SK-N-SH treated with all-trans-retinoic acid at 6 μM for 48 hours (cell line): ENCODE data around the gene ARF3.

ENCODE experiments used
- BACH2 ChIP-seq: fragments of 250-450 bp; sonication (Bioruptor Pico); IDR thresholded peaks from 2 replicates; pipeline ENCODE4 v1.9.0; 2021; ENCODE audit warnings: mild to moderate bottlenecking, borderline replicate concordance
- CSRNP3 ChIP-seq: fragments of 250-450 bp; sonication (Bioruptor Pico); IDR thresholded peaks from 2 replicates; pipeline ENCODE4 v1.5.1; 2021; ENCODE audit warnings: mild to moderate bottlenecking, moderate library complexity
- ISL1 ChIP-seq: fragments of 250-450 bp; sonication (Bioruptor Pico); IDR thresholded peaks from 2 replicates; pipeline ENCODE4 v2.1.2; 2022; ENCODE audit warnings: mild to moderate bottlenecking, moderate library complexity
- PATZ1 ChIP-seq: fragments of 250-450 bp; sonication (Bioruptor Pico); IDR thresholded peaks from 2 replicates; pipeline ENCODE4 v1.8.0; 2020; ENCODE audit warnings: mild to moderate bottlenecking, moderate library complexity, borderline replicate concordance
- PPARA ChIP-seq: fragments of 250-450 bp; sonication (Bioruptor Pico); IDR thresholded peaks from 2 replicates; pipeline ENCODE4 v1.5.0; 2020; ENCODE audit warnings: mild to moderate bottlenecking, borderline replicate concordance
- TOX ChIP-seq: fragments of 250-450 bp; sonication (Bioruptor Pico); IDR thresholded peaks from 2 replicates; pipeline ENCODE4 v1.8.0; 2021; ENCODE audit warnings: mild to moderate bottlenecking, moderate library complexity, borderline replicate concordance
- ZFP3 ChIP-seq: fragments of 250-450 bp; sonication (Bioruptor Pico); IDR thresholded peaks from 2 replicates; pipeline ENCODE4 v1.5.0; 2020; ENCODE audit warnings: mild to moderate bottlenecking, moderate library complexity
- ZFP30 ChIP-seq: fragments of 450-650 bp; formaldehyde crosslinking; IDR thresholded peaks from 2 replicates; pipeline ENCODE4 v1.5.0; 2022; ENCODE audit warnings: mild to moderate bottlenecking, moderate library complexity
- ZNF8 ChIP-seq: fragments of 450-650 bp; formaldehyde crosslinking; IDR thresholded peaks from 2 replicates; pipeline ENCODE4 v1.5.0; 2020; ENCODE audit warnings: mild to moderate bottlenecking, moderate library complexity
- TF ChIP-seq, protein P1 (sequence below): fragments of 250-450 bp; sonication (Bioruptor Pico); IDR thresholded peaks from 2 replicates; pipeline ENCODE4 v1.8.0; 2021; ENCODE audit warnings: low read depth, mild to moderate bottlenecking, moderate library complexity, borderline replicate concordance
- TF ChIP-seq, protein P2 (sequence below): fragments of 250-450 bp; sonication (Bioruptor Pico); IDR thresholded peaks from 2 replicates; pipeline ENCODE4 v1.5.0; 2020; ENCODE audit warnings: mild to moderate bottlenecking, moderate library complexity

DNA sequence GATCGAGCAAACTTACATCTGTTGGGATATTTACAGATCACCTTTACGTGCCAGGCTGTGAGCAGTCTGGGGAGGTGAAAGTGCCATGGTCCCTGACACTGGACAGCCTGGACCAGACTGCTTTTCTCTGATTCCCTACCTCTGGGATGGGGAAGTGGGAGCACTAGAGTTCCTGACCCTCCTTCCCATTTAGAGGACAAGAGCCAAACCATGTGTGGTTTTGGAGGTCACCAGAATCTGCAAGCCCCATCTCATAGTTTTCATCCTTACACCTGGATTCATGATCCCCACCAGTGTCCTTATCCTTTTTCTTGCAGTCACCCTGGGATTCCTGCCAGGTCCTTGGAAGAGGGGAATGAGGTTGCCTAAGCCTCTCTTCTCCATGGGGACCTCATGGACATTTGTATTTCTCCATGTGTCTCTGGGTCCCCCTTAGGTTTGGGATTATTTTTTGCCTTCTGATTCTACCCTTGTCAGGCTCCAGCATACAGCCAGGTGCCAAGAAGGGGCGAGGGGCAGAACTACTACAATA, 15.7 kb upstream of the ARF3 start:
- TF ChIP-seq ZNF8 (CRISPR knock-in tag) = no peak
- no peak for TF ChIP-seq ZFP30 (CRISPR knock-in tag)
- no peak for TF ChIP-seq ISL1 (CRISPR knock-in tag)
- TF ChIP-seq TOX (CRISPR knock-in tag) = no peak
- TF ChIP-seq CSRNP3 (CRISPR knock-in tag) = no peak
- TF ChIP-seq BACH2 (CRISPR knock-in tag) = no peak
- no peak for TF ChIP-seq PATZ1 (CRISPR knock-in tag)
- TF ChIP-seq, protein P1, sequence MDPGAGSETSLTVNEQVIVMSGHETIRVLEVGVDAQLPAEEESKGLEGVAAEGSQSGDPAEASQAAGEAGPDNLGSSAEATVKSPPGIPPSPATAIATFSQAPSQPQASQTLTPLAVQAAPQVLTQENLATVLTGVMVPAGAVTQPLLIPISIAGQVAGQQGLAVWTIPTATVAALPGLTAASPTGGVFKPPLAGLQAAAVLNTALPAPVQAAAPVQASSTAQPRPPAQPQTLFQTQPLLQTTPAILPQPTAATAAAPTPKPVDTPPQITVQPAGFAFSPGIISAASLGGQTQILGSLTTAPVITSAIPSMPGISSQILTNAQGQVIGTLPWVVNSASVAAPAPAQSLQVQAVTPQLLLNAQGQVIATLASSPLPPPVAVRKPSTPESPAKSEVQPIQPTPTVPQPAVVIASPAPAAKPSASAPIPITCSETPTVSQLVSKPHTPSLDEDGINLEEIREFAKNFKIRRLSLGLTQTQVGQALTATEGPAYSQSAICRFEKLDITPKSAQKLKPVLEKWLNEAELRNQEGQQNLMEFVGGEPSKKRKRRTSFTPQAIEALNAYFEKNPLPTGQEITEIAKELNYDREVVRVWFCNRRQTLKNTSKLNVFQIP (CRISPR knock-in tag) = no peak
- TF ChIP-seq, protein P2, sequence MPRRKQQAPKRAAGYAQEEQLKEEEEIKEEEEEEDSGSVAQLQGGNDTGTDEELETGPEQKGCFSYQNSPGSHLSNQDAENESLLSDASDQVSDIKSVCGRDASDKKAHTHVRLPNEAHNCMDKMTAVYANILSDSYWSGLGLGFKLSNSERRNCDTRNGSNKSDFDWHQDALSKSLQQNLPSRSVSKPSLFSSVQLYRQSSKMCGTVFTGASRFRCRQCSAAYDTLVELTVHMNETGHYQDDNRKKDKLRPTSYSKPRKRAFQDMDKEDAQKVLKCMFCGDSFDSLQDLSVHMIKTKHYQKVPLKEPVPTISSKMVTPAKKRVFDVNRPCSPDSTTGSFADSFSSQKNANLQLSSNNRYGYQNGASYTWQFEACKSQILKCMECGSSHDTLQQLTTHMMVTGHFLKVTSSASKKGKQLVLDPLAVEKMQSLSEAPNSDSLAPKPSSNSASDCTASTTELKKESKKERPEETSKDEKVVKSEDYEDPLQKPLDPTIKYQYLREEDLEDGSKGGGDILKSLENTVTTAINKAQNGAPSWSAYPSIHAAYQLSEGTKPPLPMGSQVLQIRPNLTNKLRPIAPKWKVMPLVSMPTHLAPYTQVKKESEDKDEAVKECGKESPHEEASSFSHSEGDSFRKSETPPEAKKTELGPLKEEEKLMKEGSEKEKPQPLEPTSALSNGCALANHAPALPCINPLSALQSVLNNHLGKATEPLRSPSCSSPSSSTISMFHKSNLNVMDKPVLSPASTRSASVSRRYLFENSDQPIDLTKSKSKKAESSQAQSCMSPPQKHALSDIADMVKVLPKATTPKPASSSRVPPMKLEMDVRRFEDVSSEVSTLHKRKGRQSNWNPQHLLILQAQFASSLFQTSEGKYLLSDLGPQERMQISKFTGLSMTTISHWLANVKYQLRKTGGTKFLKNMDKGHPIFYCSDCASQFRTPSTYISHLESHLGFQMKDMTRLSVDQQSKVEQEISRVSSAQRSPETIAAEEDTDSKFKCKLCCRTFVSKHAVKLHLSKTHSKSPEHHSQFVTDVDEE = no peak
- TF ChIP-seq PPARA (CRISPR knock-in tag) = no peak
- no peak for TF ChIP-seq ZFP3 (CRISPR knock-in tag)
